Measurements from ENCODE around the gene WT1. TPM values are rescaled to one million over a fixed set of nuclear protein-coding genes. Genes with fewer than 3 reads are reported as not detected.

Gene WT1
- total and polyA plus RNA-seq, 2 of the 13 experiments (the other 11 are each of a cell fraction or from before 2014, with no cell fraction given), result 0.15 to 0.31 TPM

DNA sequence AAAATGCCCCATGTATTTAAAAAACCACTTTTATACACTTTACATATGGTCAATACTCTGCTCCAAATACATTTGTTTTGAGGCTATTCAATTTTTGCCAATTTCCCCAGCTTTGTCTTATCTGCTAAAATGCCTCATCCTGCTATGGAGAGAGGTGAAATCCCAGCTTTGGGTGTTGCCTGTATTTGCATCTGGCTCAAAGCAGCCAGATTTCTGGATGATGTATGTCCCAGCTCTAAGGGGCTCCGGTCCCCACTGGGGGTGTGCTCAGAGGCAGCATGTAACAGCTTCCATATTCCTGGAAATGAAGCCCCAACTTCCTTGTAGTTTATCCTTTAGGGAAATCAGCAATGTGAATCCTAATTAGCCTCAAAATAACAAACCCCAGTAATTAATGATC is 59.5 kb downstream of the WT1 start:
- BruUV-seq (replicated peaks), result no TSS peak

More for the DNA sequence above, 59.5 kb downstream of the WT1 start:
- Histone ChIP-seq H3K4me2 (ENCODE audit: low read depth, low read length) (no peak overlapping the region), H3K79me2 (ENCODE audit: insufficient read depth, low read length) (no peaks in the 10 kb centered on the region), H3K4me1 (ENCODE audit: insufficient read depth, low read length) (no peaks in the 10 kb centered on the region), H3K36me3 (replicated peaks in 1 of 2; ENCODE audit: control insufficient read depth in 1 of 2, insufficient read depth in 2 of 2, low read length in 2 of 2) (no peaks in the 10 kb centered on the region), H3K9ac (ENCODE audit: insufficient read depth, low read depth, low read length) (no peak overlapping the region), H3K9me3 (ENCODE audit: low read length) (peaks cover 4% of the 10 kb centered on the region; the same call in 1 of the 2 replicates), H3K27ac (ENCODE audit: extremely low read length, insufficient read depth, low read length) (no peak overlapping the region), H3K4me3 (replicated peaks in 1 of 3; ENCODE audit: insufficient read depth in 1 of 3, low read depth in 2 of 3, low read length in 3 of 3) (no peak overlapping the region), H3K27me3 (ENCODE audit: control insufficient read depth in 1 of 2, insufficient read depth in 2 of 2, low read length in 2 of 2) (peaks cover 0 to 29% of the 10 kb centered on the region in 2 experiments; a peak in 3 of 5 replicates), H2AFZ (ENCODE audit: low read length) (no peak overlapping the region), H4K20me1 (ENCODE audit: insufficient read depth, low read length) (no peaks in the 10 kb centered on the region)
- in situ Hi-C loops (cut with HindIII; ENCODE audit: extremely low pct_ligation_motif_present, low pct_unique_long_range_greater_than_20kb) (no loop called here), intact Hi-C loops (cut with micrococcal nuclease; ENCODE audit: unreplicated experiment) (no loop called here)
- 0% methylated on average over 1 of the region's 1 CpG for WGBS (ENCODE audit: low lambda C conversion rate)
- TF ChIP-seq, protein P1, sequence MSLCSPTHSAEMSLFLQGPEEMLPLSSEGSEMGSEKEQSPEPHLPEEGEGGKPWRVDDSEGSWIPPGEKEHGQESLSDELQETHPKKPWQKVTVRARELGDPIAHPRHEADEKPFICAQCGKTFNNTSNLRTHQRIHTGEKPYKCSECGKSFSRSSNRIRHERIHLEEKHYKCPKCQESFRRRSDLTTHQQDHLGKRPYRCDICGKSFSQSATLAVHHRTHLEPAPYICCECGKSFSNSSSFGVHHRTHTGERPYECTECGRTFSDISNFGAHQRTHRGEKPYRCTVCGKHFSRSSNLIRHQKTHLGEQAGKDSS (CRISPR knock-in tag; IDR thresholded peaks at IDR 0.05; ENCODE audit: borderline replicate concordance, low read depth), result no peak
- TF ChIP-seq ZNF547 (CRISPR knock-in tag; IDR thresholded peaks at IDR 0.05) (no peak), TSC22D2 (CRISPR knock-in tag; IDR thresholded peaks at IDR 0.05; ENCODE audit: borderline replicate concordance) (no peak), KLF6 (CRISPR knock-in tag; IDR thresholded peaks at IDR 0.05) (no peak), ZC3H4 (CRISPR knock-in tag; IDR thresholded peaks at IDR 0.05; ENCODE audit: borderline replicate concordance) (no peak), ZFYVE20 (CRISPR knock-in tag; IDR thresholded peaks at IDR 0.05; ENCODE audit: borderline replicate concordance, low read depth) (no peak), ZBTB7B (CRISPR knock-in tag; IDR thresholded peaks at IDR 0.05) (no peak), NFATC3 (CRISPR knock-in tag; IDR thresholded peaks at IDR 0.05) (no peak), THAP11 (CRISPR knock-in tag; IDR thresholded peaks at IDR 0.05) (no peak), RCOR2 (CRISPR knock-in tag; IDR thresholded peaks at IDR 0.05) (no peak), ZNF180 (CRISPR knock-in tag; IDR thresholded peaks at IDR 0.05; ENCODE audit: borderline replicate concordance, low read depth) (no peak), PCBP2 (optimal IDR thresholded peaks at IDR 0.05; ENCODE audit: low read depth, low read length, poor library complexity, severe bottlenecking) (no peak), ETV5 (CRISPR knock-in tag; IDR thresholded peaks at IDR 0.05; ENCODE audit: borderline replicate concordance) (no peak), ZNF496 (CRISPR knock-in tag; IDR thresholded peaks at IDR 0.05; ENCODE audit: insufficient replicate concordance) (no peak), ZNF101 (CRISPR knock-in tag; IDR thresholded peaks at IDR 0.05; ENCODE audit: borderline replicate concordance, low read depth) (no peak)
- TF ChIP-seq, protein P2, sequence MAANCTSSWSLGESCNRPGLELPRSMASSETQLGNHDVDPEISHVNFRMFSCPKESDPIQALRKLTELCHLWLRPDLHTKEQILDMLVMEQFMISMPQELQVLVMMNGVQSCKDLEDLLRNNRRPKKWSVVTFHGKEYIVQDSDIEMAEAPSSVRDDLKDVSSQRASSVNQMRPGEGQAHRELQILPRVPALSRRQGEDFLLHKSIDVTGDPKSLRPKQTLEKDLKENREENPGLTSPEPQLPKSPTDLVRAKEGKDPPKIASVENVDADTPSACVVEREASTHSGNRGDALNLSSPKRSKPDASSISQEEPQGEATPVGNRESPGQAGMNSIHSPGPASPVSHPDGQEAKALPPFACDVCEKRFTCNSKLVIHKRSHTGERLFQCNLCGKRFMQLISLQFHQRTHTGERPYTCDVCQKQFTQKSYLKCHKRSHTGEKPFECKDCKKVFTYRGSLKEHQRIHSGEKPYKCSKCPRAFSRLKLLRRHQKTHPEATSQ (CRISPR knock-in tag; IDR thresholded peaks at IDR 0.05; ENCODE audit: borderline replicate concordance), result no peak
- TF ChIP-seq, protein P3, sequence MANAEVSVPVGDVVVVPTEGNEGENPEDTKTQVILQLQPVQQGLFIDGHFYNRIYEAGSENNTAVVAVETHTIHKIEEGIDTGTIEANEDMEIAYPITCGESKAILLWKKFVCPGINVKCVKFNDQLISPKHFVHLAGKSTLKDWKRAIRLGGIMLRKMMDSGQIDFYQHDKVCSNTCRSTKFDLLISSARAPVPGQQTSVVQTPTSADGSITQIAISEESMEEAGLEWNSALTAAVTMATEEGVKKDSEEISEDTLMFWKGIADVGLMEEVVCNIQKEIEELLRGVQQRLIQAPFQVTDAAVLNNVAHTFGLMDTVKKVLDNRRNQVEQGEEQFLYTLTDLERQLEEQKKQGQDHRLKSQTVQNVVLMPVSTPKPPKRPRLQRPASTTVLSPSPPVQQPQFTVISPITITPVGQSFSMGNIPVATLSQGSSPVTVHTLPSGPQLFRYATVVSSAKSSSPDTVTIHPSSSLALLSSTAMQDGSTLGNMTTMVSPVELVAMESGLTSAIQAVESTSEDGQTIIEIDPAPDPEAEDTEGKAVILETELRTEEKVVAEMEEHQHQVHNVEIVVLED (CRISPR knock-in tag; IDR thresholded peaks at IDR 0.05; ENCODE audit: borderline replicate concordance), result no peak
- TF ChIP-seq, protein P4, sequence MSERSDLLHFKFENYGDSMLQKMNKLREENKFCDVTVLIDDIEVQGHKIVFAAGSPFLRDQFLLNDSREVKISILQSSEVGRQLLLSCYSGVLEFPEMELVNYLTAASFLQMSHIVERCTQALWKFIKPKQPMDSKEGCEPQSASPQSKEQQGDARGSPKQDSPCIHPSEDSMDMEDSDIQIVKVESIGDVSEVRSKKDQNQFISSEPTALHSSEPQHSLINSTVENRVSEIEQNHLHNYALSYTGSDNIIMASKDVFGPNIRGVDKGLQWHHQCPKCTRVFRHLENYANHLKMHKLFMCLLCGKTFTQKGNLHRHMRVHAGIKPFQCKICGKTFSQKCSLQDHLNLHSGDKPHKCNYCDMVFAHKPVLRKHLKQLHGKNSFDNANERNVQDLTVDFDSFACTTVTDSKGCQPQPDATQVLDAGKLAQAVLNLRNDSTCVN (CRISPR knock-in tag; IDR thresholded peaks at IDR 0.05; ENCODE audit: borderline replicate concordance), result no peak
- TF ChIP-seq, protein P5, sequence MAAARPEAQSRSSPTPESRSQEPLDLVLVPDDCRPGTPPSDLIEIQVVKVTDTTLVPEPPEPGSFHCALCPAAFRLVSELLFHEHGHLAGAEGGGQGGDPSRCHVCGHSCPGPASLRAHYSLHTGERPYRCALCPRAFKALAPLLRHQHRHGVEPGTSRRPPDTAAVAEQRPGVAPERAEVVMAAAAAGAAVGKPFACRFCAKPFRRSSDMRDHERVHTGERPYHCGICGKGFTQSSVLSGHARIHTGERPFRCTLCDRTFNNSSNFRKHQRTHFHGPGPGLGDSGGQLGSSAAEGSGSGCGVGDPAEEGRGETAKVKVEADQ (CRISPR knock-in tag; IDR thresholded peaks at IDR 0.05; ENCODE audit: borderline replicate concordance), result no peak
- ChIA-PET CTCF (ENCODE audit: low intra/inter-chr PET ratio, low total read pairs) (no interaction called here), POLR2A (no interaction called here)
- FAIRE-seq (no peak), DNase-seq (ENCODE audit: low spot score) (no peak), ATAC-seq (no peak)

All from HepG2 (cell line).